GM23338 (cell line): ENCODE results near the gene NPTXR.

ENCODE experiments used
- CREB1 ChIP-seq: fragments of 250-450 bp; sonication (Bioruptor Pico); IDR thresholded peaks from 2 replicates; pipeline ENCODE4 v1.5.0; 2020; ENCODE audit warnings: low read depth, mild to moderate bottlenecking, moderate library complexity
- EZH2 ChIP-seq: fragments of 200-600 bp; sonication (generic); IDR thresholded peaks from one replicate; pipeline ENCODE4 v1.8.0; 2017; ENCODE audit warnings: antibody characterized with exemption, mild to moderate bottlenecking, low read depth; ENCODE audit not compliant: unreplicated experiment
- EZH2phosphoT487 ChIP-seq: fragments of 200-600 bp; sonication (generic); IDR thresholded peaks from one replicate; pipeline ENCODE4 v1.8.1; 2018; ENCODE audit warnings: antibody characterized with exemption; ENCODE audit not compliant: unreplicated experiment
- NANOG ChIP-seq: IDR thresholded peaks from 2 replicates; pipeline ENCODE4 v1.6.1; 2016; ENCODE audit warnings: antibody characterized with exemption, borderline replicate concordance
- POLR2AphosphoS5 ChIP-seq: IDR thresholded peaks from 2 replicates; pipeline ENCODE4 v1.6.1; 2016; ENCODE audit warnings: antibody characterized with exemption, low read depth
- STAT1 ChIP-seq: IDR thresholded peaks from one replicate; pipeline ENCODE4 v1.6.1; 2016; ENCODE audit warnings: antibody characterized with exemption; ENCODE audit not compliant: unreplicated experiment
- ZNF331 ChIP-seq: fragments of 250-450 bp; sonication (Bioruptor Pico); IDR thresholded peaks from 2 replicates; pipeline ENCODE4 v1.5.0; 2020; ENCODE audit warnings: low read depth, mild to moderate bottlenecking, moderate library complexity
- TF ChIP-seq, protein P1 (sequence below), 2 experiments: fragments of 200-600 bp in 1 of 2; sonication (generic) in 1 of 2; conservative IDR thresholded peaks; 2 replicates each; pipeline versions ENCODE4 v1.5.1 to v1.6.1; 2016 to 2017; ENCODE audit warnings: antibody characterized with exemption in 2 of 2, low read depth in 2 of 2, mild to moderate bottlenecking in 2 of 2, moderate library complexity in 1 of 2
- TF ChIP-seq, protein P2 (sequence below): IDR thresholded peaks from one replicate; pipeline ENCODE4 v1.6.1; 2018; ENCODE audit warnings: antibody characterized with exemption; ENCODE audit not compliant: unreplicated experiment
- TF ChIP-seq, protein P3 (sequence below): fragments of 250-450 bp; sonication (Bioruptor Pico); IDR thresholded peaks from 2 replicates; pipeline ENCODE4 v1.5.0; 2020; ENCODE audit warnings: mild to moderate bottlenecking, moderate library complexity

DNA sequence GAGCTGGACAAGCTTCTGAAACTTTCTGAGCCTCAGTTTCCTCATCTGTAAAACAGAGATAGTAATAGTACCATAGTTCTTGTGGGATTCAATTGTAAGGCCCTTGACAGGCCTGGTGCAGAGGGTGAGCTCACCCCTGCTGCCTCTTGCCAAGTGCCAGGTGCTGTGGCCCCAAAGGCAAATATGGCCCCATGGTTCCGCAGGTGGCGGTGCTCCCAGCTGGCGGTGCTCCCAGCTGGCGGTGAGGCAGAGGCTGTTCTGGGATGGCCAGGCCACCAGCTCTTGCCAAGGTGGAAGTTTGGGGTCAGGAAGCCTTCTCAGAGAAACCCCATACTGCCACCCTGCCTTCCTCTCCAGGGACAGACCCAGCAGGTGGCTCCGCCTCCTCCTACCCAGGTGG is 8.8 kb downstream of the NPTXR start:
- TF ChIP-seq, protein P1, sequence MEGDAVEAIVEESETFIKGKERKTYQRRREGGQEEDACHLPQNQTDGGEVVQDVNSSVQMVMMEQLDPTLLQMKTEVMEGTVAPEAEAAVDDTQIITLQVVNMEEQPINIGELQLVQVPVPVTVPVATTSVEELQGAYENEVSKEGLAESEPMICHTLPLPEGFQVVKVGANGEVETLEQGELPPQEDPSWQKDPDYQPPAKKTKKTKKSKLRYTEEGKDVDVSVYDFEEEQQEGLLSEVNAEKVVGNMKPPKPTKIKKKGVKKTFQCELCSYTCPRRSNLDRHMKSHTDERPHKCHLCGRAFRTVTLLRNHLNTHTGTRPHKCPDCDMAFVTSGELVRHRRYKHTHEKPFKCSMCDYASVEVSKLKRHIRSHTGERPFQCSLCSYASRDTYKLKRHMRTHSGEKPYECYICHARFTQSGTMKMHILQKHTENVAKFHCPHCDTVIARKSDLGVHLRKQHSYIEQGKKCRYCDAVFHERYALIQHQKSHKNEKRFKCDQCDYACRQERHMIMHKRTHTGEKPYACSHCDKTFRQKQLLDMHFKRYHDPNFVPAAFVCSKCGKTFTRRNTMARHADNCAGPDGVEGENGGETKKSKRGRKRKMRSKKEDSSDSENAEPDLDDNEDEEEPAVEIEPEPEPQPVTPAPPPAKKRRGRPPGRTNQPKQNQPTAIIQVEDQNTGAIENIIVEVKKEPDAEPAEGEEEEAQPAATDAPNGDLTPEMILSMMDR (conservative IDR thresholded peaks at IDR 0.05; ENCODE audit: low read depth in 2 of 2) = no peak
- TF ChIP-seq, protein P2, sequence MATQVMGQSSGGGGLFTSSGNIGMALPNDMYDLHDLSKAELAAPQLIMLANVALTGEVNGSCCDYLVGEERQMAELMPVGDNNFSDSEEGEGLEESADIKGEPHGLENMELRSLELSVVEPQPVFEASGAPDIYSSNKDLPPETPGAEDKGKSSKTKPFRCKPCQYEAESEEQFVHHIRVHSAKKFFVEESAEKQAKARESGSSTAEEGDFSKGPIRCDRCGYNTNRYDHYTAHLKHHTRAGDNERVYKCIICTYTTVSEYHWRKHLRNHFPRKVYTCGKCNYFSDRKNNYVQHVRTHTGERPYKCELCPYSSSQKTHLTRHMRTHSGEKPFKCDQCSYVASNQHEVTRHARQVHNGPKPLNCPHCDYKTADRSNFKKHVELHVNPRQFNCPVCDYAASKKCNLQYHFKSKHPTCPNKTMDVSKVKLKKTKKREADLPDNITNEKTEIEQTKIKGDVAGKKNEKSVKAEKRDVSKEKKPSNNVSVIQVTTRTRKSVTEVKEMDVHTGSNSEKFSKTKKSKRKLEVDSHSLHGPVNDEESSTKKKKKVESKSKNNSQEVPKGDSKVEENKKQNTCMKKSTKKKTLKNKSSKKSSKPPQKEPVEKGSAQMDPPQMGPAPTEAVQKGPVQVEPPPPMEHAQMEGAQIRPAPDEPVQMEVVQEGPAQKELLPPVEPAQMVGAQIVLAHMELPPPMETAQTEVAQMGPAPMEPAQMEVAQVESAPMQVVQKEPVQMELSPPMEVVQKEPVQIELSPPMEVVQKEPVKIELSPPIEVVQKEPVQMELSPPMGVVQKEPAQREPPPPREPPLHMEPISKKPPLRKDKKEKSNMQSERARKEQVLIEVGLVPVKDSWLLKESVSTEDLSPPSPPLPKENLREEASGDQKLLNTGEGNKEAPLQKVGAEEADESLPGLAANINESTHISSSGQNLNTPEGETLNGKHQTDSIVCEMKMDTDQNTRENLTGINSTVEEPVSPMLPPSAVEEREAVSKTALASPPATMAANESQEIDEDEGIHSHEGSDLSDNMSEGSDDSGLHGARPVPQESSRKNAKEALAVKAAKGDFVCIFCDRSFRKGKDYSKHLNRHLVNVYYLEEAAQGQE = no peak
- TF ChIP-seq NANOG (no peak), POLR2AphosphoS5 (no peak), EZH2 (no peak), STAT1 (no peak), ZNF331 (CRISPR knock-in tag) (no peak), EZH2phosphoT487 (no peak), CREB1 (CRISPR knock-in tag) (no peak)
- TF ChIP-seq, protein P3, sequence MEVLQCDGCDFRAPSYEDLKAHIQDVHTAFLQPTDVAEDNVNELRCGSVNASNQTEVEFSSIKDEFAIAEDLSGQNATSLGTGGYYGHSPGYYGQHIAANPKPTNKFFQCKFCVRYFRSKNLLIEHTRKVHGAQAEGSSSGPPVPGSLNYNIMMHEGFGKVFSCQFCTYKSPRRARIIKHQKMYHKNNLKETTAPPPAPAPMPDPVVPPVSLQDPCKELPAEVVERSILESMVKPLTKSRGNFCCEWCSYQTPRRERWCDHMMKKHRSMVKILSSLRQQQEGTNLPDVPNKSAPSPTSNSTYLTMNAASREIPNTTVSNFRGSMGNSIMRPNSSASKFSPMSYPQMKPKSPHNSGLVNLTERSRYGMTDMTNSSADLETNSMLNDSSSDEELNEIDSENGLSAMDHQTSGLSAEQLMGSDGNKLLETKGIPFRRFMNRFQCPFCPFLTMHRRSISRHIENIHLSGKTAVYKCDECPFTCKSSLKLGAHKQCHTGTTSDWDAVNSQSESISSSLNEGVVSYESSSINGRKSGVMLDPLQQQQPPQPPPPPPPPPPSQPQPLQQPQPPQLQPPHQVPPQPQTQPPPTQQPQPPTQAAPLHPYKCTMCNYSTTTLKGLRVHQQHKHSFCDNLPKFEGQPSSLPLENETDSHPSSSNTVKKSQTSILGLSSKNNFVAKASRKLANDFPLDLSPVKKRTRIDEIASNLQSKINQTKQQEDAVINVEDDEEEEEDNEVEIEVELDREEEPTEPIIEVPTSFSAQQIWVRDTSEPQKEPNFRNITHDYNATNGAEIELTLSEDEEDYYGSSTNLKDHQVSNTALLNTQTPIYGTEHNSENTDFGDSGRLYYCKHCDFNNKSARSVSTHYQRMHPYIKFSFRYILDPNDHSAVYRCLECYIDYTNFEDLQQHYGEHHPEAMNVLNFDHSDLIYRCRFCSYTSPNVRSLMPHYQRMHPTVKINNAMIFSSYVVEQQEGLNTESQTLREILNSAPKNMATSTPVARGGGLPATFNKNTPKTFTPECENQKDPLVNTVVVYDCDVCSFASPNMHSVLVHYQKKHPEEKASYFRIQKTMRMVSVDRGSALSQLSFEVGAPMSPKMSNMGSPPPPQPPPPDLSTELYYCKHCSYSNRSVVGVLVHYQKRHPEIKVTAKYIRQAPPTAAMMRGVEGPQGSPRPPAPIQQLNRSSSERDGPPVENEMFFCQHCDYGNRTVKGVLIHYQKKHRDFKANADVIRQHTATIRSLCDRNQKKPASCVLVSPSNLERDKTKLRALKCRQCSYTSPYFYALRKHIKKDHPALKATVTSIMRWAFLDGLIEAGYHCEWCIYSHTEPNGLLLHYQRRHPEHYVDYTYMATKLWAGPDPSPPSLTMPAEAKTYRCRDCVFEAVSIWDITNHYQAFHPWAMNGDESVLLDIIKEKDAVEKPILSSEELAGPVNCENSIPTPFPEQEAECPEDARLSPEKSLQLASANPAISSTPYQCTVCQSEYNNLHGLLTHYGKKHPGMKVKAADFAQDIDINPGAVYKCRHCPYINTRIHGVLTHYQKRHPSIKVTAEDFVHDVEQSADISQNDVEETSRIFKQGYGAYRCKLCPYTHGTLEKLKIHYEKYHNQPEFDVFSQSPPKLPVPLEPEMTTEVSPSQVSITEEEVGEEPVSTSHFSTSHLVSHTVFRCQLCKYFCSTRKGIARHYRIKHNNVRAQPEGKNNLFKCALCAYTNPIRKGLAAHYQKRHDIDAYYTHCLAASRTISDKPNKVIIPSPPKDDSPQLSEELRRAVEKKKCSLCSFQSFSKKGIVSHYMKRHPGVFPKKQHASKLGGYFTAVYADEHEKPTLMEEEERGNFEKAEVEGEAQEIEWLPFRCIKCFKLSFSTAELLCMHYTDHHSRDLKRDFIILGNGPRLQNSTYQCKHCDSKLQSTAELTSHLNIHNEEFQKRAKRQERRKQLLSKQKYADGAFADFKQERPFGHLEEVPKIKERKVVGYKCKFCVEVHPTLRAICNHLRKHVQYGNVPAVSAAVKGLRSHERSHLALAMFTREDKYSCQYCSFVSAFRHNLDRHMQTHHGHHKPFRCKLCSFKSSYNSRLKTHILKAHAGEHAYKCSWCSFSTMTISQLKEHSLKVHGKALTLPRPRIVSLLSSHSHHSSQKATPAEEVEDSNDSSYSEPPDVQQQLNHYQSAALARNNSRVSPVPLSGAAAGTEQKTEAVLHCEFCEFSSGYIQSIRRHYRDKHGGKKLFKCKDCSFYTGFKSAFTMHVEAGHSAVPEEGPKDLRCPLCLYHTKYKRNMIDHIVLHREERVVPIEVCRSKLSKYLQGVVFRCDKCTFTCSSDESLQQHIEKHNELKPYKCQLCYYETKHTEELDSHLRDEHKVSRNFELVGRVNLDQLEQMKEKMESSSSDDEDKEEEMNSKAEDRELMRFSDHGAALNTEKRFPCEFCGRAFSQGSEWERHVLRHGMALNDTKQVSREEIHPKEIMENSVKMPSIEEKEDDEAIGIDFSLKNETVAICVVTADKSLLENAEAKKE (CRISPR knock-in tag) = no peak
